Activated CD8-positive, alpha-beta T cell treated with anti-CD3 and anti-CD28 coated beads for 36 hours (primary cell): ENCODE measurements around the gene ZNF202. TPM values are rescaled to one million over a fixed set of nuclear protein-coding genes. Genes with fewer than 3 reads are reported as not detected.

Source experiments
- ATAC-seq: fragments of 200-7000 bp; cut with Tn5 transposase; one replicate; pipeline ENCODE4 v1.10.0; 2021; ENCODE audit warnings: mild to moderate bottlenecking, moderate library complexity
- CTCF ChIA-PET: fragments of 350-600 bp; sonication (Branson Sonifier 250); formaldehyde crosslinking; loops from one replicate; lab custom pipeline; 2021; ENCODE audit warnings: antibody characterized with exemption; lab: Charles Lee
- POLR2A ChIA-PET: fragments of 350-600 bp; sonication (Branson Sonifier 250); formaldehyde crosslinking; loops from one replicate; lab custom pipeline; 2021; ENCODE audit warnings: antibody characterized with exemption; lab: Charles Lee
- DNase-seq: peaks from one replicate; pipeline ENCODE4 v3.0.0-alpha.2; 2020
- H3K27ac Mint-ChIP-seq: one replicate; pipeline ENCODE4 v1.8.0; 2021; ENCODE audit warnings: mild to moderate bottlenecking, mixed read lengths
- H3K27me3 Mint-ChIP-seq: one replicate; pipeline ENCODE4 v1.8.0; 2021; ENCODE audit warnings: mixed read lengths
- H3K36me3 Mint-ChIP-seq: one replicate; pipeline ENCODE4 v1.8.0; 2021; ENCODE audit warnings: low read depth, mixed read lengths
- H3K4me1 Mint-ChIP-seq: one replicate; pipeline ENCODE4 v1.8.0; 2021; ENCODE audit warnings: low read depth, mixed read lengths
- H3K4me3 Mint-ChIP-seq: one replicate; pipeline ENCODE4 v1.8.0; 2021; ENCODE audit warnings: mild to moderate bottlenecking, moderate library complexity, mixed read lengths
- H3K9me3 Mint-ChIP-seq: one replicate; pipeline ENCODE4 v1.8.0; 2021; ENCODE audit warnings: mixed read lengths
- CTCF ChIP-seq: fragments of 200-600 bp; IDR thresholded peaks from one replicate; pipeline ENCODE4 v1.8.0; 2022; ENCODE audit warnings: antibody characterized with exemption, mild to moderate bottlenecking
- intact Hi-C: fragments of 100-400 bp; cut with micrococcal nuclease; formaldehyde crosslinking; loops from one replicate; pipeline ENCODE4 v1.10.0; 2022
- total RNA-seq, 2 experiments: library from RNA; stranded (reverse); gene quantifications; one replicate each; pipeline ENCODE4 v1.2.3, GENCODE V29; 2021

ZNF202 gene
- total RNA-seq, 2 experiments from 2014 or later: 11.1 to 13.6 TPM

GRCh38 chr11:123696183-123696582 lies 45.3 kb downstream of the ZNF202 start:
- no peaks in the 10 kb centered on the region for H3K4me1 Mint-ChIP-seq
- TF ChIP-seq CTCF: no peak
- H3K4me3 Mint-ChIP-seq: no peak overlapping the region
- intact Hi-C loops: no loop called here
- ATAC-seq (no peak), DNase-seq (no peak)
- H3K9me3 Mint-ChIP-seq: no peaks in the 10 kb centered on the region
- H3K27ac Mint-ChIP-seq: no peak overlapping the region
- H3K27me3 Mint-ChIP-seq: peaks cover 8% of the 10 kb centered on the region
- ChIA-PET POLR2A (no interaction called here), CTCF (no interaction called here)
- no peaks in the 10 kb centered on the region for H3K36me3 Mint-ChIP-seq

- Mint-ChIP-seq H3K9me3 (no peaks in the 10 kb centered on the region), H3K27me3 (peaks cover 10% of the 10 kb centered on the region), H3K4me3 (no peak overlapping the region), H3K36me3 (no peaks in the 10 kb centered on the region), H3K4me1 (no peaks in the 10 kb centered on the region), H3K27ac (no peak overlapping the region)
- POLR2A ChIA-PET: no interaction called here
- intact Hi-C loops: no loop called here
- ATAC-seq (no peak), DNase-seq (no peak)
- TF ChIP-seq CTCF: no peak
- CTCF ChIA-PET: no interaction called here
These were observed 46.2 kb downstream of the ZNF202 start for GRCh38 chr11:123695231-123695630.

- CTCF ChIA-PET: no interaction called here
- H3K36me3 Mint-ChIP-seq: no peaks in the 10 kb centered on the region
These were observed 46.9 kb downstream of the ZNF202 start for GRCh38 chr11:123694551-123694950.

GRCh38 chr11:123692961-123693360 lies 48.5 kb downstream of the ZNF202 start:
- no peak overlapping the region for H3K27ac Mint-ChIP-seq

More at GRCh38 chr11:123694551-123694950, 46.9 kb downstream of the ZNF202 start:
- no peaks in the 10 kb centered on the region for H3K9me3 Mint-ChIP-seq
- POLR2A ChIA-PET: no interaction called here
- H3K4me3 Mint-ChIP-seq: no peak overlapping the region
- H3K27me3 Mint-ChIP-seq: peaks cover 10% of the 10 kb centered on the region
- intact Hi-C loops: no loop called here
- no peak overlapping the region for H3K27ac Mint-ChIP-seq
- ATAC-seq (no peak), DNase-seq (no peak)
- TF ChIP-seq CTCF: no peak
- no peaks in the 10 kb centered on the region for H3K4me1 Mint-ChIP-seq

More at GRCh38 chr11:123692961-123693360, 48.5 kb downstream of the ZNF202 start:
- H3K9me3 Mint-ChIP-seq: no peaks in the 10 kb centered on the region
- no peak overlapping the region for H3K4me3 Mint-ChIP-seq
- no peaks in the 10 kb centered on the region for H3K36me3 Mint-ChIP-seq
- ATAC-seq (no peak), DNase-seq (no peak)
- CTCF ChIA-PET: interaction anchor here (1.2 to 1.9 kb wide), 2 partner anchors 14 to 18 kb away, joined by 3 to 18 read pairs; no protein-coding TSS in a partner anchor
- POLR2A ChIA-PET: interaction anchor here (0.6 kb wide), 1 partner anchor 1186 kb away, joined by 3 read pairs; no protein-coding TSS in a partner anchor
- intact Hi-C loops: no loop called here
- peaks cover 10% of the 10 kb centered on the region for H3K27me3 Mint-ChIP-seq
- TF ChIP-seq CTCF: no peak
- H3K4me1 Mint-ChIP-seq: no peaks in the 10 kb centered on the region
